HG03521 (cell line): Measurements from ENCODE around the gene FOXD3.
"Not testable (repeated sequence)": the region's sequence is repeated elsewhere in the genome, so short reads cannot be mapped to it uniquely, and the experiment has no call there.

Experiments
- ATAC-seq: cut with Tn5 transposase; IDR thresholded peaks from one replicate; pipeline ENCODE4 v1.9.1; 2021; ENCODE audit warnings: mild to moderate bottlenecking, moderate library complexity; ENCODE audit not compliant: unreplicated experiment

Gene FOXD3

GRCh38 chr1:63356234-63356633 is 33.9 kb downstream of the FOXD3 start:
- ATAC-seq = not testable (repeated sequence)

DNA sequence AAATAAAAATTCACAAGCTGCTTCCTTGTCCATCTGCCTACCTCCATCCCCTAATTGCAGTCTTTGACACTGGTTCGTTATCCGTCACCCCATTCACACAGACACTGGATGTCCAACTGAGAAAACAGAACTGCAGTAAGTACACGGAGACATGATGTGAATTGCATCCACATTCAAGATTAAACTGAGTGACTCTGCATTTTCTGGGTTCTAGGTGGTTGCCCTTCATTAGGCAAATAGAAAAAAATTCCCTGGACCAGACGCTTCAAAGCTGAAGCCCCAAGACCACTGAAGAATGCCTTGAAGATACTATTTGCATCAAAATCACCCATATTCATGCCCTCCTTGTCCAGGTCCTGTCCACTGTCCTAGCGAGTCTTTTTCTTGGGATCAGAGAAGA is 37.2 kb downstream of the FOXD3 start:
- no peak for ATAC-seq

DNA sequence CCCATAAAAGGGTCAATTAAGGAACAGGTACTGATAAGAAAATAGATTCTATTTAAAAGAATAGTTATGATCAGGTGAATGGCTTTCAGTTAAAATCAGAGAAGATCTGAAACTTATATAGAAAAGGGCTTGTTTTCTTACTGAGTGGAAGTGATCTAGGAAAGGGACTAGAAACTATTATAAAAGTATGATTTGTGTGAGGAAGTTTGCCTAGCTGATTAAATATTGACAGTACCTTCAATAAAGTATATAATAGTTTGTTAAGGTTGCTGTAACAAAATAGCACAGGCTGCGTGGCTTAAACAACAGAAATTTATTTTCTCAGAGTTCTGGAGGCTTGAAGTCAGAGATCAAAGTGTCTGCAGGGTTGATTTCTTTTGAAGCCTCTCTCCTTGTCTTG is 39.7 kb downstream of the FOXD3 start:
- ATAC-seq = no peak

GRCh38 chr1:63362578-63362977 is 40.2 kb downstream of the FOXD3 start:
- ATAC-seq = no peak

- ATAC-seq = no peak
Measured at GRCh38 chr1:63363014-63363413, 40.6 kb downstream of the FOXD3 start.

- ATAC-seq = no peak
Measured at GRCh38 chr1:63366908-63367214, 44.5 kb downstream of the FOXD3 start.

DNA sequence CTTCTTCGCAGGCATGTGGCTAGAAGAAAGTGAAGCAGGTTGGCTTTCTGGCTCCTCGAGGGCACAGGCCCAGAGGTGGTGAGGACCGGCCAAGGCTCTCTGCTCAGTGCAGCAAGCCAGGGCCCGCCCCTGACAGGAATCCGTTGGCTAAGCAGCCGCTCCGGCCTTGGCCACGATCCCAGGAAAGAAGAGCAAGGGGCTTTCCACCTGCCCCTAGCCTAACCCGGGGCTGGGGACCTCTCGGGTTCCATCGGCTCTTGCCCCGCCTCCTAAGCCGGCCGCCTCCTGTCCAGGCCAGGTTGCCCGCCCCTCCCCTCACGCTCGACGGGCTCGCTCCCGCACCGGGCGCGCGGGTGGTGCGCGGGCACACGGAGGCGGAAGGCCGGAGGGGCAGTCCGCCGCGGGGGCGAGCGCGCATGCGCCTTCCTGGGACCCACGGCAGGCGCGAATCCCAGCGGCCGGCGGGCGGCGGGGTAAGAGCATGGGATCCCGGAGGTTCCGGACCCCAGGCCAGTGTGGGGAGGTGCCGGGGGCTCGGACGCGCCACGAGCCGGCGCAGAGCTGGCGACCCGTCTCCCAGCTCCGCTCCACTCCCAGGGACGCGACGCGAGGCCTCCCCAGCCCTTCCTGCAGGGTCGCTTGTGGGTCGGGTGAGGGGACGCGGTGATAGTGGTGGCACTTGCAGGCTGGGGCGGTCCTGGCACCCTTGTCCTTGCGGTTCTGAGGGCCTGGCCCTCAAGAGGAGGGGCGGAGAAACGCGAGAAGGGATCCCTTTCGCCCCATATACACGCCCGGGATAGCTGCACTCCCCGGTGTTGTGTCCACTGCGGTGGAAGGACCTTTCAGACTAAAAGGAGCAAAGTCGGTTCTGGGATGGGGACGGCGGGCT is 45.1 kb downstream of the FOXD3 start, which contains the start of gene ALG6:
ALG6 (plus strand) TSS at position 413 of the 889 bp plus-strand sequence. CDS start 3,351 bp downstream, outside the sequence.
- ATAC-seq = peak; percentile 95

DNA sequence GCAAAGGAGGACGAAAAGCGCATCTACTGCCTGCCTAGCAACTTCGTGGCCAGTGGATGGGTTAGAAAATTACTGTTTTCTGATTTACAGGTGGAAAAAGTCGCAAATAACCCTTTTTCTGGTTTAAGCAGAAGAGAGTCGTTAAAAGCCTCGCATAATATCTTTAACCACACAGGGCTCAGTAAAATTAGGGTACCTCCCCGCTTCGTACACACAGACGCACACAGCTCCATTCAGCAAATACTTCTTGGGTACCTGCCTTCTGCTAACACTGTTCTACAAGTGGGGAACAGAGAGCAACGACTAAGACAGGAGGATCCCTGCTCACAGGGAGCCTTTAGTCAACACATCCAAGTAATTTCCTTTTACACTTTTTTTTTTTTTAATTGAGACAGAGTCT is 45.8 kb downstream of the FOXD3 start:
- peak; percentile 1 for ATAC-seq
